ENCODE results near the gene CISH.

Gene CISH

GRCh38 chr3:50605901-50606326, 5.7 kb downstream of the CISH start:
- Histone ChIP-seq H3K4me3 (ENCODE audit: severe bottlenecking) (no peak overlapping the region), H3K36me3 (ENCODE audit: low read depth) (peaks cover 27% of the 10 kb centered on the region), H3K4me1 (ENCODE audit: insufficient read depth, poor library complexity, severe bottlenecking) (peaks cover 31% of the 10 kb centered on the region), H3K9me3 (ENCODE audit: severe bottlenecking) (no peaks in the 10 kb centered on the region), H3K27me3 (ENCODE audit: insufficient read depth, poor library complexity, severe bottlenecking) (no peaks in the 10 kb centered on the region), H3K27ac (ENCODE audit: poor library complexity, severe bottlenecking) (no peak overlapping the region)
- ATAC-seq (ENCODE audit: low read depth), result no peak
- TF ChIP-seq, protein P1, sequence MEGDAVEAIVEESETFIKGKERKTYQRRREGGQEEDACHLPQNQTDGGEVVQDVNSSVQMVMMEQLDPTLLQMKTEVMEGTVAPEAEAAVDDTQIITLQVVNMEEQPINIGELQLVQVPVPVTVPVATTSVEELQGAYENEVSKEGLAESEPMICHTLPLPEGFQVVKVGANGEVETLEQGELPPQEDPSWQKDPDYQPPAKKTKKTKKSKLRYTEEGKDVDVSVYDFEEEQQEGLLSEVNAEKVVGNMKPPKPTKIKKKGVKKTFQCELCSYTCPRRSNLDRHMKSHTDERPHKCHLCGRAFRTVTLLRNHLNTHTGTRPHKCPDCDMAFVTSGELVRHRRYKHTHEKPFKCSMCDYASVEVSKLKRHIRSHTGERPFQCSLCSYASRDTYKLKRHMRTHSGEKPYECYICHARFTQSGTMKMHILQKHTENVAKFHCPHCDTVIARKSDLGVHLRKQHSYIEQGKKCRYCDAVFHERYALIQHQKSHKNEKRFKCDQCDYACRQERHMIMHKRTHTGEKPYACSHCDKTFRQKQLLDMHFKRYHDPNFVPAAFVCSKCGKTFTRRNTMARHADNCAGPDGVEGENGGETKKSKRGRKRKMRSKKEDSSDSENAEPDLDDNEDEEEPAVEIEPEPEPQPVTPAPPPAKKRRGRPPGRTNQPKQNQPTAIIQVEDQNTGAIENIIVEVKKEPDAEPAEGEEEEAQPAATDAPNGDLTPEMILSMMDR (IDR thresholded peaks at IDR 0.05; ENCODE audit: poor library complexity, severe bottlenecking), result no peak
- DNase-seq (ENCODE audit: low spot score), result no peak

DNA sequence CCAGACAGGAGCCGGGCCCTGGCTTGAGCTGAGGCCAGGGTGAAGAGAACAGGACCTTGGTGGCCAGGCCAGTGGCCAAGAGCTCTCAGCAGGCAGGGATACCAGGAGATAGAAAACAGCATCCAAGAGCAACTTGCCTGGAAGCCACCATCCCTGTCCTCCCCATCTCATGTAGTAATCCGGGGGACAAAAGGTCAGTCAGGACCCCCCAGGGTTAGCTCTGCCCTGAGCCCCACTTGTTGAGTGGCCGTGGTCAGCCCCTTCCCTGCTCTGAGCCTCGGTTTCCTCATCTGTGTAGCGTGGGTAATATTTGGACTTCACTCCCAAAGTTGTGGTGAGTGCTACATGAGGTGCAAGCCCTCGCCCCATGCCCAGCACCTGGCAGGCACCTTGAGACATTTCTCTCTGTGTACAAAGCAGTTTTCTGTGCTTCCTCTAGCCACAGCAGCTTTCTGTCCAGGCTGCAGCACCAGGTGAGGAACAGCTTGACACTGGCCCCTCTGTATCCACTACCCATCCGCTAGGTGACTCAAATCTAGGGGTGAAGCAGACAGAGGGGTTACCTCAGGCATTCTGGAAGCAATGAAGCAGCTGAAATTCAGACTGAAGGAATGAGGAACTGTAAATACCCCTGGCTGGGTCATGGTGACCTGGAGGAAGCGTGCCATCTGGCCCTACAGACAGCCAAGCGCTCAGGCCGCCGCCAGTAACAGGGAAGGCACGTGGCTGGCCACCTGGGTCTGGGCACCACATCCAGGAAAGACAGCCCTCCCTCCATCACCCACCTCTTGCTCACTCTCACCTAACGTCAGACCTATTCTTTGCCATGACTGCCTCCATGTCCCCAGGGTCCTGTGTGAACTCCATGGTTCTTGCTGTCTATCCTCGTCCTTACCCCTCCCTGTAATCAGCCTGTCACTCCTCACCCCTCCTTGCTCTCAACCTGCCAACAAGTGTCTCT, 6.7 kb downstream of the CISH start:
- Histone ChIP-seq H3K36me3 (ENCODE audit: low read depth) (peaks cover 23% of the 10 kb centered on the region), H3K4me3 (ENCODE audit: severe bottlenecking) (no peak overlapping the region), H3K27me3 (ENCODE audit: insufficient read depth, poor library complexity, severe bottlenecking) (no peaks in the 10 kb centered on the region), H3K4me1 (ENCODE audit: insufficient read depth, poor library complexity, severe bottlenecking) (peaks cover 28% of the 10 kb centered on the region), H3K9me3 (ENCODE audit: severe bottlenecking) (no peaks in the 10 kb centered on the region), H3K27ac (ENCODE audit: poor library complexity, severe bottlenecking) (no peak overlapping the region)
- TF ChIP-seq, protein P1 (IDR thresholded peaks at IDR 0.05; ENCODE audit: poor library complexity, severe bottlenecking), result no peak
- ATAC-seq (ENCODE audit: low read depth) (no peak), DNase-seq (ENCODE audit: low spot score) (no peak)

GRCh38 chr3:50604110-50604621, 7.4 kb downstream of the CISH start:
- Histone ChIP-seq H3K27me3 (ENCODE audit: insufficient read depth, poor library complexity, severe bottlenecking) (no peaks in the 10 kb centered on the region), H3K36me3 (ENCODE audit: low read depth) (peaks cover 19% of the 10 kb centered on the region; the same call in 1 of the 2 replicates), H3K4me3 (ENCODE audit: severe bottlenecking) (no peak overlapping the region), H3K27ac (ENCODE audit: poor library complexity, severe bottlenecking) (no peak overlapping the region), H3K9me3 (ENCODE audit: severe bottlenecking) (no peaks in the 10 kb centered on the region), H3K4me1 (ENCODE audit: insufficient read depth, poor library complexity, severe bottlenecking) (peaks cover 28% of the 10 kb centered on the region)
- TF ChIP-seq, protein P1 (IDR thresholded peaks at IDR 0.05; ENCODE audit: poor library complexity, severe bottlenecking), result no peak
- DNase-seq (ENCODE audit: low spot score), result no peak
- ATAC-seq (ENCODE audit: low read depth), result no peak

DNA sequence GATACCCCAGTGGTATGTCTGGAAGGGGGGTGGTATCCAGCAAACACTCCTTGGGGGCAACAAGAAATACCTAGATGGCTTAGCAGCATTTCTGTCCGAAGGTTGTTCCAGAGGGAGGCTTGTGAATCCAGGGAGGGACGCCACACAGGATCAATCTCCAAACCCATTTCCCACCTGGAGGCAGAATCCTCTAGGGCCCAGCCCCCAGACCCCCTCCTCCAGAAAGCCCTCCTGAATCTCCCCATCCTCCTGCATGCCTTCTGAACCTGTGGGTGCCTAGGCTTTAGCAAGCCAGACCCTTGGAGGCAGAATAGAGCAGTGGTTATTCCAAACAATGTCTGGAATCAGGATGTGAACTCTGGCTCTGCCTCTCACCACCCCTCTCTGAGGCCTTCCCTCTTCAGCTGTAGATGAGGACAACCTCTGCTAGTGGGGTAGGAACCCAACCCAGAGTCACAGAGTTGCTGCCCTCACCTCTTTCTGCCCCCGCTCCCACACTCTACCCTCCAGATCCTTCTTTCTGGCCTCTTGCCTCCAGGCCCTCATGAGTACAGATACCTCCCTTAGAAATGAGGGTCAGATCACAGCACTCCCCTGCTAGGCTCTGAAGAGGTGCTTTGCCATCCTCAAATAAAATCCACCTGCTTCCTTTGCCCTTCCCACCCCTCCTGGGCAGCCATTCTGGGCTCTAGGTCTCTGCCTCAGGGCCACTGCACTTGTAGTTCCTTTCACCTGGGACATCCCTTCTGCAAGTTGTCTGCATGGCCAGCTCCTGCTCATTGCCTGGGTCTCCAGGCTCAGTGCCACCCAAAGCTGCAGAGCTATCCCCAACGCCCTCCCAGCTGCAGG, 8.1 kb downstream of the CISH start:
- TF ChIP-seq, protein P1 (IDR thresholded peaks at IDR 0.05; ENCODE audit: poor library complexity, severe bottlenecking), result no peak
- peak overlapping the region; percentile 93 for H3K27ac ChIP-seq (ENCODE audit: poor library complexity, severe bottlenecking)
- no peak for DNase-seq (ENCODE audit: low spot score)
- H3K36me3 ChIP-seq (ENCODE audit: low read depth), result peaks cover 15% of the 10 kb centered on the region; the same call in 1 of the 2 replicates
- H3K4me3 ChIP-seq (ENCODE audit: severe bottlenecking), result no peak overlapping the region
- ATAC-seq (ENCODE audit: low read depth), result no peak
- H3K4me1 ChIP-seq (ENCODE audit: insufficient read depth, poor library complexity, severe bottlenecking), result peaks cover 28% of the 10 kb centered on the region
- no peaks in the 10 kb centered on the region for H3K9me3 ChIP-seq (ENCODE audit: severe bottlenecking)
- H3K27me3 ChIP-seq (ENCODE audit: insufficient read depth, poor library complexity, severe bottlenecking), result no peaks in the 10 kb centered on the region

All from RWPE2 (cell line).